22Rv1 (cell line): ENCODE measurements around the gene GPC6.
"Not testable (repeated sequence)": the region's sequence is repeated elsewhere in the genome, so short reads cannot be mapped to it uniquely, and the experiment has no call there.

Experiments
- ZFX ChIP-seq: fragments of 450-650 bp; IDR thresholded peaks from 2 replicates; pipeline ENCODE4 v1.6.1; 2017; ENCODE audit warnings: antibody characterized with exemption, borderline replicate concordance
- TF ChIP-seq, protein P1 (sequence below): fragments of 450-650 bp; IDR thresholded peaks from 2 replicates; pipeline ENCODE4 v1.5.1; 2017; ENCODE audit warnings: mild to moderate bottlenecking

DNA sequence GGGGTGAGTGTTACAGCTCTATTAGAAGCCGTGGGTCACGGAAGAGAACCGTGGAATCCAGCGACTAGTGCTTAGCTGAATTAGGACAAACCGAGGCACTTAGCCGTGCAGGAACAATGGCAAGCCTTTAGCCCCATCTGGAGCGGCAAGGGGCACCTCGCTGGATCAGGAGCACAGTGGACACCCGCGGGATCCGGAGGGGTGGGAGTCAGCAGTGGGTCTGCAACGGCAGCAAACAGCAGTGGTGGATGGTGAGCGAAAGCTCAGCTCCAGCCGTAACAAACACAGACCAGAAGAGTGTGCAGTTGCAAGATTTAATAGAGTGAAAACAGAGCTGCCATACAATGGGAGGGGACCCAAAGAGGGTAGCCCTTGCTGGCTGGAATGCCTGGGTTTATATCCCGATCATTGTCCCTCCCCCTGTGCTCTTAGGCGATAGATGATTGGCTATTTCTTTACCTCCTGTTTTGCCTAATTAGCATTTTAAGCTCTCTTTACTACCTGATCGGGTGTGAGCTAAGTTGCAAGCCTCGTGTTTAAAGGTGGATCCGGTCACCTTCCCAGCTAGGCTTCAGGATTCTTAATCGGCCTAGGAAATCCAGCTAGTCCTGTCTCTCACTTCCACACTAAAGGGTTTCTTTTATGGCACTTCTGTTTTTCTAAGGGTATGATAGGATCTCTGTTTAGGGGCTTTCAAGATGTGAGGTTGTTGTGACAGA is 1076.4 kb downstream of the GPC6 start:
- TF ChIP-seq, protein P1, sequence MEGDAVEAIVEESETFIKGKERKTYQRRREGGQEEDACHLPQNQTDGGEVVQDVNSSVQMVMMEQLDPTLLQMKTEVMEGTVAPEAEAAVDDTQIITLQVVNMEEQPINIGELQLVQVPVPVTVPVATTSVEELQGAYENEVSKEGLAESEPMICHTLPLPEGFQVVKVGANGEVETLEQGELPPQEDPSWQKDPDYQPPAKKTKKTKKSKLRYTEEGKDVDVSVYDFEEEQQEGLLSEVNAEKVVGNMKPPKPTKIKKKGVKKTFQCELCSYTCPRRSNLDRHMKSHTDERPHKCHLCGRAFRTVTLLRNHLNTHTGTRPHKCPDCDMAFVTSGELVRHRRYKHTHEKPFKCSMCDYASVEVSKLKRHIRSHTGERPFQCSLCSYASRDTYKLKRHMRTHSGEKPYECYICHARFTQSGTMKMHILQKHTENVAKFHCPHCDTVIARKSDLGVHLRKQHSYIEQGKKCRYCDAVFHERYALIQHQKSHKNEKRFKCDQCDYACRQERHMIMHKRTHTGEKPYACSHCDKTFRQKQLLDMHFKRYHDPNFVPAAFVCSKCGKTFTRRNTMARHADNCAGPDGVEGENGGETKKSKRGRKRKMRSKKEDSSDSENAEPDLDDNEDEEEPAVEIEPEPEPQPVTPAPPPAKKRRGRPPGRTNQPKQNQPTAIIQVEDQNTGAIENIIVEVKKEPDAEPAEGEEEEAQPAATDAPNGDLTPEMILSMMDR: not testable (repeated sequence)
- not testable (repeated sequence) for TF ChIP-seq ZFX
